RCC 7860 (cell line): ENCODE results near the gene MAST4.

Experiments used
- DNase-seq: peaks from one replicate; pipeline ENCODE4 v3.0.0-alpha.2; 2015; ENCODE audit warnings: low spot score
- FAIRE-seq: peaks from 2 replicates; lab custom pipeline; 2012; peaks lifted over from hg19 to GRCh38; lab: Jason Lieb, UNC

Gene MAST4

DNA sequence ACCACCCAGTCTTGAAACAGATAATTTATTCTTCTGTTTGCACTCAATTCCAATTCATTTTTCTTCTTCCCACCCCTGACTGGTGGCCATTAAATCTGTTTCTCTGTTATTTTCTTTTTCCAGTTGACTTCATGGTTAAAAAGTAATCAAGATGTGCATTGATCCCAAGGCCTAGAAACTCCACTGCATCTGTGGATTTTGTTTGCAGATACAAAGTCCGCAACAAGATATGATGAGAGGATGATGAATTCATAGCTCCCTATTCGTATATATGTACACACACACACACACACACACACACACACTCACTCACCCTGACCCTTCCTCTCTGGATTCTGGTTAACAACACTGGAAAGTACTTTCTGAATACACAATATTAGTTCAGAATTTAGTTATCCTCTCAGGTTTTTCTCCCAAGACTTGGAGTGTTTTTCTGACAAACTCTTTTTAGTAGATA, 548.0 kb downstream of the MAST4 start:
- no peak for DNase-seq
- no peak for FAIRE-seq

DNA sequence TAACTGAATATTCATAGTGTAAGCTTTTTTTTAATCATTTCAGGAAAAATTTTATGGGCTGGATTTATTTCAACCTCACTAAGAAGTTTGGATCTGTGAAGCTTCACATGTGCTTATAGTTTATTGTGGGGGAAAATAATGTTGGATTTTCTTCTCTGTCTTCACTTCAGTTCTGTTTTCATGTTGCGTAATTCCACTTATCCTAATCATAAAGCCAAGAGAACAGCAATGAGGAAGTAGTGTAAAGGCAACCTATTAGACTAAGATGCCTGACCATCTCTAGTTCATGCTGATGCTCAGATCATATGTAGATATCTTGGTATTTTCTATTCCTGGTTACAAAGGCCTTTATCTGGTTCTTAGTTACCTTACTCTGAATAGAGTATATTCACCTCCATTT, 550.4 kb downstream of the MAST4 start:
- FAIRE-seq: no peak
- DNase-seq: no peak

DNA sequence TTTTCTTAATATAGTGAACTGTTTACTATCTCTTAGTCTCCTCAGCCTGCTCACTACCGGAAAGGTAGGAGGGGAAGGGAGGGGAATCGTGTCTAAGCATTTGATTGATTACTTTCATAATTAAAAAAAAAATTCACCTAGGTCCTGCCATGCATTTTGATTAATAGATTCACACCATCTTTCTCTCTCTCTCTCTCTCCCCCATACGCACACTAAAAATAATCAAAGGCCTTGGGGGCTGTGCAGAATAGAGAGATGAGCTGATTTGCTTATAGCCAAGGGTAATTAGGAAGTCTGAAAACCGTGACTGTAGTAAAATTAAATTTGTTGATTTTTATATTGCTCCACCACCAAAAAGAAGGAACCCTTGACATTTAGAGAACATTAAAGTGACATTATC, 550.8 kb downstream of the MAST4 start:
- no peak for DNase-seq
- no peak for FAIRE-seq

DNA sequence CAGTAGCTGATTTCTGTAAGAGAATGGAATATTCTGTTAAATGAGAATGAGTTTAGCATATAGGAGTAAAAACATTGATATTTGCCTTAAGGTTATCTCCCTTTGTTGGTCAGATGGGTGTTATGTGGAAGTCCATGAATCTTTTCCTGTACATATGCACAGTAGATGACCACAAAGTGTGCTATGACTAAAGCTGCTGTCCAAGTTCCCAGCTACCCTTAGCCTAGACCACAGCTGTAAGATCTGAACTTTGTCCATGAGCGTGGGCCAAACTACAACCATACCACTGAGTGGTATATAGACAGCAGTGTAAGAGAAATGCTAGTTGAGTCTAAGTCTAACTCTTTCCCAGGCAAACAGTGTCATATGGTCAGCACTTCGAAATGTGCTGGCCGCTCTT, 551.6 kb downstream of the MAST4 start:
- FAIRE-seq: no peak

DNA sequence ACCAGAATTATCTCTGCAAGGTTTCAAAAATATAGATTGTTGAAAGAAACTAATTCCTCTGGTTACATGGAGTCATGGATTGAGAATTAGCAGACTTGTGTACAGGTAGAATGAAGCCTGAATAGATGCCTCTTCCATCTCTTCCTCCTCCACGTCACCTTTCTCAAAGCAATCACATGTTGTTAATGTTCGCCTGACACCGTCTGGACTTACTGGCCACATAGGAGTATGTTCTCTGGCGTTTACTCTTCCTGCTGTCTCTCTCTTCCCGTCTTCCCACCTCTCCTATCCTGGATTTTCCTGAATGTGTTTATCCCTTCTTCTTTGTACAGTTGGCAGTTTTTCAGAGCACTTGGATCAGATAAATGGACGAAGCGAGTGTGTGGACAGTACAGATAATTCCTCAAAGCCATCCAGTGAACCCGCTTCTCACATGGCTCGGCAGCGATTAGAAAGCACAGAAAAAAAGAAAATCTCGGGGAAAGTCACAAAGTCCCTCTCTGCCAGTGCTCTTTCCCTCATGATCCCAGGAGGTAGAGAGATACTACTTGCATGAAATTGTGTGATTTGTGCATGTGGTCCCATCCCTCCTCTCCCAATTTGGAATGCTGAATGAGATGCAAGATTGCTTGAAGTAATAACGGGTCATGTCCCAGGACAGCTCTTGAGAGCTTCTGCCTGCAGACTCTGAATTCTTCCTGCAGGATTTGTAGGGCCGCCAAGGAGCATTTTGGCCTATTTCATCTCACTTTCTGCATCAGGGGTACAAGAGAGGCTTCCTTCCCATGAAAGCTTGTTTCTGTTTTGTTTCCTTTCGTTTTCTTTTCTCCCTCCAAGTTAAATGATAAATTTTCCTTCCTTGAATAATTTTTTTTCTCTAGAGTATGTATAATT, 553.1 kb downstream of the MAST4 start:
- DNase-seq: no peak

More for the DNA sequence above, 551.6 kb downstream of the MAST4 start:
- DNase-seq: no peak

DNA sequence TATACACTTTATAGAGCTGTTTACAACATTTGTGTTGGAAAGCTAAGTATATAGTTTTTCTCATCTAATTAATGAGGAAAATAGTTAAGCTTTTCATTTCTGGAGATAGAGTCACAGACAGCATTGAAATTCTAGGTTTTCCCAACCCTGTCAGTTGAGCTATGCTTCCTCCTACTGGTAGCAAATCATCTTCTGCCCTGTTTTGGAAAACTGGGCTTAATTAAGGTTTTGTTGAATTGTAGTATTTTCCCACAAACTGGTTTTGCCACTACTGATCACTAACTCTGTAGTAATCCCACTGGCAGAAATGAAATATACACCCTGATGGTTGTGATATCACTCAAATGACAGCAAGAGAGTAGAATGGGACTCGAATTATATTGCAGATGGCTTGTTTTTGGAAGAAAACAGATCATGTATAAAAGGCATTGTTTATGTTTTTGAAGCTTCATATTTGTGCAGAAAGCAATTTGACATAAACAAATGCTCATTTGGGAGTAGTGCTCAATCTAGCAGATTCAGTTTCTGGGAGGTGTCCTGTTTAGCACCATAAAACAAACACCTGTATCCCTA, 553.8 kb downstream of the MAST4 start:
- FAIRE-seq: no peak
- DNase-seq: no peak

More for the DNA sequence above, 553.1 kb downstream of the MAST4 start:
- FAIRE-seq: no peak

DNA sequence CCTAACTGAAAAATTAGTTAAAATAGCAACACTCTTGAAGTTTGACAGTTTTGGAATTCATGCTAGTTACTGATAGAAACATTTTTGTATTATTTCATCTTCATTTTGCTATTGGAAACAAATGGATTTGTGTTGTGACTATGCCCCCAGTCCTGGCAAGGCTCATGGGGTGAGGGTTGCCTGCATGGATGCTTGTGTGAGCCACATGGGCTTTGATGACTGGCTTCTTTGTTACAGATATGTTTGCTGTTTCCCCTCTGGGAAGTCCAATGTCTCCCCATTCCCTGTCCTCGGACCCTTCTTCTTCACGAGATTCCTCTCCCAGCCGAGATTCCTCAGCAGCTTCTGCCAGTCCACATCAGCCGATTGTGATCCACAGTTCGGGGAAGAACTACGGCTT, 556.2 kb downstream of the MAST4 start:
- FAIRE-seq (no peak), DNase-seq (no peak)

DNA sequence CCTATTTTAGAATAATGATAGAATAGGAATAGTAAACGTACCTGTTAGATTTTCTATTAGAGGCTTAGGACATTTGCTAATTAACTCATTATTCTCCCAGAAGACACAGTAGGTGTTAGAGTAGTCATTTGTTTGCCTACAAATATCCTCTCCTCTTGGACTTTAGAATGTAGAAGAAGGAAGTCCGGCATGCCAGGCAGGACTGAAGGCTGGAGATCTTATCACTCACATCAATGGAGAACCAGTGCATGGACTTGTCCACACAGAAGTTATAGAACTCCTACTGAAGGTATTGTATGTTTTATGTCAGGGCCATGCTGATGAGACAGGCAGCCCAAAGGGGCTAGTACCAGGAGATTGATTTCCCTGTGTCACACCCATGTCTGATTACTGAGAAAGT, 557.1 kb downstream of the MAST4 start:
- DNase-seq (no peak), FAIRE-seq (no peak)

DNA sequence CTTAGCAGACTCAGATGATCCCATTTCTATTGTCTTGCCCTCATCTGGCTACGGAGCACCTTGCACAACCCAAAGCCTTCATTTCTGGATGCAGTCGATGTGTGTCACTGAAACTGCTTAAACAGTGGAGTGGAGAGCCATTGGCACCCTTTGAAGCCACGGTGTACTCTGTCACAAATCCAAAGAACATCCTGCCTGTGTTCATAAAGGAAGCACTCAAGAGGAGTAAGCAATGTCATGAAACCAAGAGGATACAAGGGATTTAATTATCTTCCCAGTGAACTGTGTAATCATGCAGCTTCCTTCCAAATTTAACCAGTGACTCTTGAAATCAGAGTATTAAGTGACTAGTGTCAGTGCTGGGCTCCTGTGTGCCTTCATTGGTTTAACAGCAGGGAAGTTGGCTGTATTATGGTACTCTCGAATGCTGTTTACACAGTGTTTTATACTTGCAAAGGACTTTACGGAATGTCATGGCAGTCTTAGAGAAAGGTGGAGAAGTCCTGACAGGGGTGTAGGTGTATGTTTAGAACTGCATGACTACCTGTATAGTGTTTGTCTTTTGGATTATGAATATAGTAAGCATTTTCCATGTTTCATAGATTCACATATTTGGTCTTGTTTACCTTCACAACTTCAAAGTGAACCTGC, 558.5 kb downstream of the MAST4 start:
- DNase-seq: no peak
- FAIRE-seq: no peak

DNA sequence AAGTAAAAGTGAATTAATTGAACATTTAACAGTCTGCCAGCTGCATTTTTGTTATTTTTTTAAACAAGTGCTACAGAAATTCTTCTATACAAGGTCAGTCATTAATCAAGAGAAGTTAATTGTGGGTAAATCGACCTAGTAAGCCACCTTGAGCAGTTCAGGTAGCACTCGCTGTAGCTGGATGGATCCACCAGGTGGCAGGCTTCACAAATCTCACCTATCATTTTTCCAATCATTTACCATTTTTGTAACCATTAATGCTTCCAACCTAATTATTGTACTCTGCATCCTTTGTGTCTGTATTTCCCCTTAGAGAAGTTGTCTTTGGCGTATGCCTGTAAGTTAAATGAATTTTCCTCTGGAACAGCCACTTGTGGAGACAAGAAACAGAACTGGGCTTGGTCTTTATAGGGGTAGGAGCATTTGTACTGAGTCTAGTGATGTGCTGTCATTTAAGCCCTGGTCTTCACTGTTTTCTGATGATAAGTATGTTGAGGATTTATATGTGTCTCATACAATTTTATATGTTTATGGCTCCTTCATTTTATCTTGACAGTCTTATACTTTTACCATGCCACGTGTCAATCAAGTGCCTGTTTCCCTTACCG, 560.9 kb downstream of the MAST4 start:
- DNase-seq: no peak
- FAIRE-seq: no peak

DNA sequence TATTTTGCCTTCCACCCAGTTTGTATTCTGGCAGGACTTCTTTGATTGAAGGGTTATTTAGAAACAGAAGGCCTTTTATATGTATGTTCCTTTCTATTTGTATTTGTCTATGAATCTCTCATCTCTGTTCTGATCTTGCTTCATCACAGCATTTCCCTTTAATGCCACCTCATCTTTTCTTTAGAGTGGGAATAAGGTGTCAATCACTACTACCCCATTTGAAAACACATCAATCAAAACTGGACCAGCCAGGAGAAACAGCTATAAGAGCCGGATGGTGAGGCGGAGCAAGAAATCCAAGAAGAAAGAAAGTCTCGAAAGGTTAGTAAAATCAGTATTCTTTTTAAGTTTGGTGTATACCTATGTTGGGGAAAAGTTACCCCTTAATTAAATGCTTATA, 564.1 kb downstream of the MAST4 start:
- FAIRE-seq: no peak
- DNase-seq: no peak

DNA sequence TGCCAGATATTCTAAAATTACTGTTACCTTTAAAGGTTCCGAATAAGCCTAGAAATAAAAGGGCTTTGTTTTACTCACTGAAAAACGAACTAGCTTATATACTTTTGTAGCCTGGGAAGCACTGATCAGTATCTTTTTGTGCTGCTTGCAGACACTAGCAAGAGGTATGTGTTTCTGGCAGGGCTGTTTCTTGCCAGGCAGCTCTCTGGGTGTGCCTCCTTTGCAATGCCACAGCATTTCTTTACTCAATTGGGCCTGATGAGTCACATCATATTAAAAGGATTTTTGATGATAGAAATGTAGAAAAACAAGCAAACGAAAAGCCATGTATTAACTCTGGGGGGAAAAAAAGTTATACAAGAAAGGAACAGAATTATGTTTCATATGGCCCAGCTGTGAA, 564.8 kb downstream of the MAST4 start:
- FAIRE-seq (no peak), DNase-seq (no peak)

DNA sequence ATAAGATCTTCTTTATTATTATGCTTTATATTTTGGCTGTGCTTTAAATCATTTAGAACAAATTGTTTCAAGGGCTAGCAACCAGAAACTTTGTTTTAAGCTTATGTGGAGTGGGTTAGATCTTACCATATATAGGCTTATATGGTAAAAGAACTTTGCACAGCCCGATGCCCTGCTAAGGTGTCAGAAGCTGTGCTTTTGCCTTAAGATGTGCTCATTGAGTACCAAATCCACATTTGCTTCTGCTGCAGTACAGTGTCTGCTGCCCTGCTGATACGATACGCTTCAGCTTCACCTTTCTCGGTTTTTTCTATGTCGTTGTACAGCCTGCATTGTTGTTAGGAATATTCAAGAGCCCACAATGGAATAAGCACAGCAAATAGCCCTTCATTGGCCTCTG, 565.6 kb downstream of the MAST4 start:
- no peak for DNase-seq
- no peak for FAIRE-seq

DNA sequence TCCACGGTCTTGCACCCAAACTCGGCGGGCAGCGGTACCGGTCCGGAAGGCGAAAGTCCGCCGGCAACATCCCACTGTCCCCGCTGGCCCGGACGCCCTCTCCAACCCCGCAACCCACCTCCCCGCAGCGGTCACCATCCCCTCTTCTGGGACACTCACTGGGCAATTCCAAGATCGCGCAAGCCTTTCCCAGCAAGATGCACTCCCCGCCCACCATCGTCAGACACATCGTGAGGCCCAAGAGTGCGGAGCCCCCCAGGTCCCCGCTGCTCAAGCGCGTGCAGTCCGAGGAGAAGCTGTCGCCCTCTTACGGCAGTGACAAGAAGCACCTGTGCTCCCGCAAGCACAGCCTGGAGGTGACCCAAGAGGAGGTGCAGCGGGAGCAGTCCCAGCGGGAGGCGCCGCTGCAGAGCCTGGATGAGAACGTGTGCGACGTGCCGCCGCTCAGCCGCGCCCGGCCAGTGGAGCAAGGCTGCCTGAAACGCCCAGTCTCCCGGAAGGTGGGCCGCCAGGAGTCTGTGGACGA, 567.1 kb downstream of the MAST4 start:
- DNase-seq: no peak
- no peak for FAIRE-seq

DNA sequence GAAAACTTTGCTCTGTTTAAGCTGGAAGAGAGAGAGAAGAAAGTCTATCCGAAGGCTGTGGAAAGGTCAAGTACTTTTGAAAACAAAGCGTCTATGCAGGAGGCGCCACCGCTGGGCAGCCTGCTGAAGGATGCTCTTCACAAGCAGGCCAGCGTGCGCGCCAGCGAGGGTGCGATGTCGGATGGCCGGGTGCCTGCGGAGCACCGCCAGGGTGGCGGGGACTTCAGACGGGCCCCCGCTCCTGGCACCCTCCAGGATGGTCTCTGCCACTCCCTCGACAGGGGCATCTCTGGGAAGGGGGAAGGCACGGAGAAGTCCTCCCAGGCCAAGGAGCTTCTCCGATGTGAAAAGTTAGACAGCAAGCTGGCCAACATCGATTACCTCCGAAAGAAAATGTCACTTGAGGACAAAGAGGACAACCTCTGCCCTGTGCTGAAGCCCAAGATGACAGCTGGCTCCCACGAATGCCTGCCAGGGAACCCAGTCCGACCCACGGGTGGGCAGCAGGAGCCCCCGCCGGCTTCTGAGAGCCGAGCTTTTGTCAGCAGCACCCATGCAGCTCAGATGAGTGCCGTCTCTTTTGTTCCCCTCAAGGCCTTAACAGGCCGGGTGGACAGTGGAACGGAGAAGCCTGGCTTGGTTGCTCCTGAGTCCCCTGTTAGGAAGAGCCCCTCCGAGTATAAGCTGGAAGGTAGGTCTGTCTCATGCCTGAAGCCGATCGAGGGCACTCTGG, 567.8 kb downstream of the MAST4 start:
- no peak for DNase-seq
- FAIRE-seq: no peak

DNA sequence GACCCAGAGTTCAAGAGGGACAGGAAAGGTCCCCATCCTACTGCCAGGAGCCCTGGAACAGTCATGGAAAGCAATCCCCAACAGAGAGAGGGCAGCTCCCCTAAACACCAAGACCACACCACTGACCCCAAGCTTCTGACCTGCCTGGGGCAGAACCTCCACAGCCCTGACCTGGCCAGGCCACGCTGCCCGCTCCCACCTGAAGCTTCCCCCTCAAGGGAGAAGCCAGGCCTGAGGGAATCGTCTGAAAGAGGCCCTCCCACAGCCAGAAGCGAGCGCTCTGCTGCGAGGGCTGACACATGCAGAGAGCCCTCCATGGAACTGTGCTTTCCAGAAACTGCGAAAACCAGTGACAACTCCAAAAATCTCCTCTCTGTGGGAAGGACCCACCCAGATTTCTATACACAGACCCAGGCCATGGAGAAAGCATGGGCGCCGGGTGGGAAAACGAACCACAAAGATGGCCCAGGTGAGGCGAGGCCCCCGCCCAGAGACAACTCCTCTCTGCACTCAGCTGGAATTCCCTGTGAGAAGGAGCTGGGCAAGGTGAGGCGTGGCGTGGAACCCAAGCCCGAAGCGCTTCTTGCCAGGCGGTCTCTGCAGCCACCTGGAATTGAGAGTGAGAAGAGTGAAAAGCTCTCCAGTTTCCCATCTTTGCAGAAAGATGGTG, 568.8 kb downstream of the MAST4 start:
- FAIRE-seq (no peak), DNase-seq (no peak)

DNA sequence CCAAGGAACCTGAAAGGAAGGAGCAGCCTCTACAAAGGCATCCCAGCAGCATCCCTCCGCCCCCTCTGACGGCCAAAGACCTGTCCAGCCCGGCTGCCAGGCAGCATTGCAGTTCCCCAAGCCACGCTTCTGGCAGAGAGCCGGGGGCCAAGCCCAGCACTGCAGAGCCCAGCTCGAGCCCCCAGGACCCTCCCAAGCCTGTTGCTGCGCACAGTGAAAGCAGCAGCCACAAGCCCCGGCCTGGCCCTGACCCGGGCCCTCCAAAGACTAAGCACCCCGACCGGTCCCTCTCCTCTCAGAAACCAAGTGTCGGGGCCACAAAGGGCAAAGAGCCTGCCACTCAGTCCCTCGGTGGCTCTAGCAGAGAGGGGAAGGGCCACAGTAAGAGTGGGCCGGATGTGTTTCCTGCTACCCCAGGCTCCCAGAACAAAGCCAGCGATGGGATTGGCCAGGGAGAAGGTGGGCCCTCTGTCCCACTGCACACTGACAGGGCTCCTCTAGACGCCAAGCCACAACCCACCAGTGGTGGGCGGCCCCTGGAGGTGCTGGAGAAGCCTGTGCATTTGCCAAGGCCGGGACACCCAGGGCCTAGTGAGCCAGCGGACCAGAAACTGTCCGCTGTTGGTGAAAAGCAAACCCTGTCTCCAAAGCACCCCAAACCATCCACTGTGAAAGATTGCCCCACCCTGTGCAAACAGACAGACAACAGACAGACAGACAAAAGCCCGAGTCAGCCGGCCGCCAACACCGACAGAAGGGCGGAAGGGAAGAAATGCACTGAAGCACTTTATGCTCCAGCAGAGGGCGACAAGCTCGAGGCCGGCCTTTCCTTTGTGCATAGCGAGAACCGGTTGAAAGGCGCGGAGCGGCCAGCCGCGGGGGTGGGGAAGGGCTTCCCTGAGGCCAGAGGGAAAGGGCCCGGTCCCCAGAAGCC, 569.6 kb downstream of the MAST4 start:
- FAIRE-seq (no peak), DNase-seq (no peak)

DNA sequence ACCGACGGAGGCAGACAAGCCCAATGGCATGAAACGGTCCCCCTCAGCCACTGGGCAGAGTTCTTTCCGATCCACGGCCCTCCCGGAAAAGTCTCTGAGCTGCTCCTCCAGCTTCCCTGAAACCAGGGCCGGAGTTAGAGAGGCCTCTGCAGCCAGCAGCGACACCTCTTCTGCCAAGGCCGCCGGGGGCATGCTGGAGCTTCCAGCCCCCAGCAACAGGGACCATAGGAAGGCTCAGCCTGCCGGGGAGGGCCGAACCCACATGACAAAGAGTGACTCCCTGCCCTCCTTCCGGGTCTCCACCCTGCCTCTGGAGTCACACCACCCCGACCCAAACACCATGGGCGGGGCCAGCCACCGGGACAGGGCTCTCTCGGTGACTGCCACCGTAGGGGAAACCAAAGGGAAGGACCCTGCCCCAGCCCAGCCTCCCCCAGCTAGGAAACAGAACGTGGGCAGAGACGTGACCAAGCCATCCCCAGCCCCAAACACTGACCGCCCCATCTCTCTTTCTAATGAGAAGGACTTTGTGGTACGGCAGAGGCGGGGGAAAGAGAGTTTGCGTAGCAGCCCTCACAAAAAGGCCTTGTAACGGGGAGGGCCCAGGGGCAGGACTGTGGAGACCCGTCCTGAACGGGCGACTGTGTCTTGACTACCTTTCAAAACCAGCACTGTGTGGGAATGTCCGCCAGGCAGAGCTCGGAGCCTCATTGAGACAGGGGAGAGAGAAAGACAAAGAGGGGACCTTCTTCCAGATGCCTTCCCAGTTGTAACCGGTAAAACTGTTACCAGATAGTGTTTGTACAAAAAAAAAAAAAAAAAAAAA, 570.5 kb downstream of the MAST4 start:
- DNase-seq: no peak
- FAIRE-seq: no peak
